Measurements from ENCODE around the gene TBCD.

DNA sequence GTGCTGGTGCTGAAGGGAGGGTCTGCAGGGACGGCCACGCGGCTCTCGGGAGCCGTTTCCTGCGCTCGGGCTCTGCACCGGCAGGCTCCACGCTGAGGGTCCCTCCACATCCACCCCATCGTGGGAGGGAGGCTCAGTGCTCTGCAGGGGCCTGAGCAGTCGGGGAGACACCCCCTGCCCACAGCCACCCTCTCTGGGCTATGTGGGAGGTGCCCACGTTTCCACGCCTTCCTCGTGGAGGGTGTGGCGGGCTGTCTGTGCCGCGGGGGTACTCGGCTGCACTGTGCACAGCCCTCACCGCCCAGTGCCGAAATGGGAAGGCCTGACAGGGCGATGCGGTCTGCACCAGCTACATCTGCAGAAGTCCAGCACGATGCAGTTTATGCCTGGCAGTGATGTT lies 113.4 kb downstream of the TBCD start:
- no peak for TF ChIP-seq POLR2A (IDR thresholded peaks at IDR 0.05; ENCODE audit: extremely low read depth, insufficient read length)
- TF ChIP-seq, protein P1, sequence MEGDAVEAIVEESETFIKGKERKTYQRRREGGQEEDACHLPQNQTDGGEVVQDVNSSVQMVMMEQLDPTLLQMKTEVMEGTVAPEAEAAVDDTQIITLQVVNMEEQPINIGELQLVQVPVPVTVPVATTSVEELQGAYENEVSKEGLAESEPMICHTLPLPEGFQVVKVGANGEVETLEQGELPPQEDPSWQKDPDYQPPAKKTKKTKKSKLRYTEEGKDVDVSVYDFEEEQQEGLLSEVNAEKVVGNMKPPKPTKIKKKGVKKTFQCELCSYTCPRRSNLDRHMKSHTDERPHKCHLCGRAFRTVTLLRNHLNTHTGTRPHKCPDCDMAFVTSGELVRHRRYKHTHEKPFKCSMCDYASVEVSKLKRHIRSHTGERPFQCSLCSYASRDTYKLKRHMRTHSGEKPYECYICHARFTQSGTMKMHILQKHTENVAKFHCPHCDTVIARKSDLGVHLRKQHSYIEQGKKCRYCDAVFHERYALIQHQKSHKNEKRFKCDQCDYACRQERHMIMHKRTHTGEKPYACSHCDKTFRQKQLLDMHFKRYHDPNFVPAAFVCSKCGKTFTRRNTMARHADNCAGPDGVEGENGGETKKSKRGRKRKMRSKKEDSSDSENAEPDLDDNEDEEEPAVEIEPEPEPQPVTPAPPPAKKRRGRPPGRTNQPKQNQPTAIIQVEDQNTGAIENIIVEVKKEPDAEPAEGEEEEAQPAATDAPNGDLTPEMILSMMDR (IDR thresholded peaks at IDR 0.05; ENCODE audit: low read depth, low read length), result no peak

All from NB4 (cell line).